Esophagus muscularis mucosa (tissue), 4 donors: ENCODE measurements around the gene EYA2. TPM values are rescaled to one million over a fixed set of nuclear protein-coding genes. Genes with fewer than 3 reads are reported as not detected.
A peak's percentile ranks its signal among the peaks of the same experiment; 100 is the strongest.
"Not testable (repeated sequence)": the region's sequence is repeated elsewhere in the genome, so short reads cannot be mapped to it uniquely, and the experiment has no call there.

Experiments used
- DNase-seq: peaks from one replicate; pipeline ENCODE4 v3.0.0-alpha.2; 2017; ENCODE audit errors: extremely low spot score
- H3K27ac ChIP-seq, 4 donors: fragments of 200-600 bp; sonication (generic); replicated peaks in 1 of 4; 1 replicate in 3 of 4; 2 replicates in 1 of 4; pipeline ENCODE4 v1.5.1; 2016 to 2019; ENCODE audit warnings: mild to moderate bottlenecking in 1 of 4
- H3K27me3 ChIP-seq, 4 donors: fragments of 200-600 bp; sonication (generic); one replicate each; pipeline versions ENCODE4 v1.5.1 to v1.6.0; 2016 to 2019
- H3K36me3 ChIP-seq, 4 donors: fragments of 200-600 bp; sonication (generic); one replicate each; pipeline ENCODE4 v1.5.1; 2016 to 2019
- H3K4me1 ChIP-seq, 4 donors: fragments of 200-600 bp; sonication (generic); one replicate each; pipeline ENCODE4 v1.5.1; 2016 to 2019
- H3K4me3 ChIP-seq, 4 donors: fragments of 200-600 bp; sonication (generic); 1 replicate in 2 of 4; 2 replicates in 2 of 4; pipeline ENCODE4 v1.5.1; 2016 to 2019; ENCODE audit warnings: mild to moderate bottlenecking in 4 of 4, moderate library complexity in 1 of 4
- H3K9me3 ChIP-seq, 4 donors: fragments of 200-600 bp; sonication (generic); 1 replicate in 3 of 4; 2 replicates in 1 of 4; pipeline ENCODE4 v1.5.1; 2016 to 2019
- CTCF ChIP-seq, 3 experiments: fragments of 200-600 bp in 2 of 3; fragments of 450-650 bp in 1 of 3; sonication (generic) in 2 of 3; IDR thresholded peaks; one replicate each; pipeline ENCODE4 v1.5.1; 2017 to 2019; ENCODE audit warnings: antibody characterized with exemption in 3 of 3, mild to moderate bottlenecking in 2 of 3, moderate library complexity in 1 of 3
- EP300 ChIP-seq: sonication (generic); formaldehyde crosslinking; IDR thresholded peaks from one replicate; pipeline ENCODE4 v1.6.1; 2017; ENCODE audit warnings: antibody characterized with exemption
- POLR2A ChIP-seq: fragments of 450-650 bp; IDR thresholded peaks from one replicate; pipeline ENCODE4 v1.6.1; 2017; ENCODE audit warnings: antibody characterized with exemption, moderate library complexity, mild to moderate bottlenecking, low read depth
- POLR2AphosphoS5 ChIP-seq, 2 donors: sonication (generic); formaldehyde crosslinking; IDR thresholded peaks; one replicate each; pipeline ENCODE4 v1.6.1; 2017; ENCODE audit warnings: antibody characterized with exemption in 2 of 2
- WGBS: methylation state at CpG from one replicate; pipeline ENCODE4 v1.1.5; 2018; 5-methylcytosine and 5-hydroxymethylcytosine counted together
- intact Hi-C: fragments of 100-400 bp; cut with DNase I; formaldehyde crosslinking; loops from one replicate; pipeline ENCODE4 v1.15.1; 2023
- total RNA-seq, 4 donors: library from RNA; depleted of rRNA; stranded (reverse); fragments of >200 nt; gene quantifications; one replicate each; pipeline versions ENCODE4 v1.1.0 to v1.2.1, GENCODE V29; 2016

The EYA2 gene
- total RNA-seq, 4 donors from 2014 or later = 1.2 to 5.9 (median 4.2) TPM

DNA sequence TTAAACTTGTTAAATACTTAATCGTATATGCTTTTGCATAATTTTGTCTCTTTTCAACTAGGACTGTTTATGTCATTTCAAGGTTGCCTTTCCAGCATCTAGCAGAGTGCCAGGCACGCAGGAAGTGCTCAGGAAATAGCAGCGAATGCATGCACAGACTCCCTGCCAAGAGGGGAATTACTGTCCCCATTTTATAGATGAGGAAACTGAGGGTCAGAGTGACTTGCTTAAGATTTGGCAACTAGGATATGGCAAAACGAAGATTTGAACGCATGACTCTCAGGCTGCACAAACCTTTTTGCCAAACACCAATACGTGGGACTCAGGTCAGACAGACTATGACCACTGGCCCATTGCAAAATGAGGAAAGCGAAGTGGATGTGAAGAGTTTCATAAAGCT lies 22.5 kb downstream of the EYA2 start:
- 85% methylated on average over 7 of the region's 7 CpGs for WGBS
- Histone ChIP-seq H3K9me3 (peaks cover 0 to 10% (median 6%) of the 10 kb centered on the region in 4 donors), H3K27me3 (no peaks in the 10 kb centered on the region), H3K4me1 (peaks cover 0 to 9% (median 4%) of the 10 kb centered on the region in 4 donors), H3K27ac (no peak overlapping the region), H3K4me3 (no peak overlapping the region), H3K36me3 (no peaks in the 10 kb centered on the region)
- TF ChIP-seq POLR2AphosphoS5 (IDR thresholded peaks at IDR 0.05) (no peak), CTCF (IDR thresholded peaks at IDR 0.05) (no peak), POLR2A (no peak), EP300 (no peak)
- DNase-seq = no peak
- intact Hi-C loops = no loop called here

DNA sequence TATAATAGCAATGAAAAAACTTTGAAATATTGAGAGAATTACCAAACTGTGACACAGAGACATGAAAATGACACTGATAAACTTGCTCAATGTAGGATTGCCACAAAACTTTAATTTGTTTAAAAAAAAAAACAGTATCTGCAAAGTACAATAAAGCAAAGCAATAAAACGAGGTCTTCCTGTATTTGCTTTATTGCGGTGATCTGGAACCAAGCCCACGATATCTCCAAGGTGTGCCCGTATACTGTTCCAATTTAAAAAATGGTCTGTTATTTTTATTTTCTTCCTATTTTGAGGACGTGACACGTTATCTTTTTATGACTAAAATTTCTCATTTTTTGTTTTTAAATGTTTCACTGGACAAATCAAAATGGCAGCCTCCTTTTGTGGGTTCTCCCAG lies 25.5 kb downstream of the EYA2 start:
- TF ChIP-seq CTCF (IDR thresholded peaks at IDR 0.05) (no peak), EP300 (no peak), POLR2AphosphoS5 (IDR thresholded peaks at IDR 0.05) (no peak), POLR2A (no peak)
- H3K9me3 ChIP-seq = peaks cover 0 to 10% (median 0%) of the 10 kb centered on the region in 4 donors
- no peaks in the 10 kb centered on the region for H3K36me3 ChIP-seq
- no peaks in the 10 kb centered on the region for H3K27me3 ChIP-seq
- H3K4me3 ChIP-seq = no peak overlapping the region
- intact Hi-C loops = no loop called here
- DNase-seq = no peak
- H3K4me1 ChIP-seq = peaks cover 0 to 5% (median 2%) of the 10 kb centered on the region in 4 donors
- H3K27ac ChIP-seq = no peak overlapping the region
- 90% methylated on average over 6 of the region's 6 CpGs for WGBS

DNA sequence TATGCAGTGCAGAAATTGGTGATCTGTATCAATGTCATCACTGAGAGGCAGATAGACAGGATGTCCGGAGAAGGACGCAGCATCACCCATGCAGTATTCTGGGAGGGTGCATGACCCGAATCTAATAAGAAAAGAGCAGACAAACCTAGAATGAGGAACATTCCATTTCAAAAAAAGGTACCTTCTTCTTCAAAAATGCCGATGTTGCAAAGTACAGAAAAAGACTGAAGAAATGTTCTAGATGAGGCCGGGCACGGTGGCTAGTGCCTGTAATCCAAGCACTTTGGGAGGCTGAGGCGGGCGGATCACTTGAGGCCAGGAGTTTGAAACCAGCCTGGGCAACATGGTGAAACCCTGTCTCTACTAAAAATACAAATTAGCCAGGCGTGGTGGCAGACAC lies 28.2 kb downstream of the EYA2 start:
- H3K36me3 ChIP-seq, DNase-seq, H3K4me1 ChIP-seq, H3K4me3 ChIP-seq, H3K27ac ChIP-seq, intact Hi-C loops, H3K27me3 ChIP-seq, H3K9me3 ChIP-seq: not testable (repeated sequence)
- 93% methylated on average over 9 of the region's 9 CpGs for WGBS

DNA sequence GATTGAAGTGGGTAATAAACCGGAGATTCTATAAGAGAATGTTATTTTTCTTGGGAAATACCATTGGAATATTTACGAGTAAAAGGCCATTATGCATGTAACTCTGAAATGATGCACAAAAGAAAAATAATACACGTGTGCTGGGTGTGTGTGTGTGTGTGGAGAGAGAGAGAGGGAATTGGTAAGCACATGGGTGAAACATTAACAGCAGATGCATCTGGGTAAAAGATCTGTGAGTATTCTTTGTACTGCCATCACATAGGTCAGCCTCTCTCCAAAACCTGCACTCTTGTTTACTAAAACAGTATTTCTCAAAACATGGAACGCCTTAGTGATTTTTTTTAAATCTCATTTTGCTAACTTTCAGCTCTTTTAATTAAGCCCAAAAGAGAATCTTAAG lies 28.9 kb downstream of the EYA2 start:
- H3K4me3 ChIP-seq = no peak overlapping the region
- peaks cover 0 to 10% (median 0%) of the 10 kb centered on the region in 4 donors for H3K9me3 ChIP-seq
- no peaks in the 10 kb centered on the region for H3K27me3 ChIP-seq
- TF ChIP-seq POLR2AphosphoS5 (IDR thresholded peaks at IDR 0.05) = no peak
- TF ChIP-seq POLR2A = no peak
- TF ChIP-seq EP300 = no peak
- no peak for TF ChIP-seq CTCF (IDR thresholded peaks at IDR 0.05)
- no peak for DNase-seq
- 79% methylated on average over 4 of the region's 4 CpGs for WGBS
- intact Hi-C loops = no loop called here
- peaks cover 0 to 6% (median 3%) of the 10 kb centered on the region in 4 donors for H3K4me1 ChIP-seq
- no peaks in the 10 kb centered on the region for H3K36me3 ChIP-seq
- no peak overlapping the region for H3K27ac ChIP-seq

DNA sequence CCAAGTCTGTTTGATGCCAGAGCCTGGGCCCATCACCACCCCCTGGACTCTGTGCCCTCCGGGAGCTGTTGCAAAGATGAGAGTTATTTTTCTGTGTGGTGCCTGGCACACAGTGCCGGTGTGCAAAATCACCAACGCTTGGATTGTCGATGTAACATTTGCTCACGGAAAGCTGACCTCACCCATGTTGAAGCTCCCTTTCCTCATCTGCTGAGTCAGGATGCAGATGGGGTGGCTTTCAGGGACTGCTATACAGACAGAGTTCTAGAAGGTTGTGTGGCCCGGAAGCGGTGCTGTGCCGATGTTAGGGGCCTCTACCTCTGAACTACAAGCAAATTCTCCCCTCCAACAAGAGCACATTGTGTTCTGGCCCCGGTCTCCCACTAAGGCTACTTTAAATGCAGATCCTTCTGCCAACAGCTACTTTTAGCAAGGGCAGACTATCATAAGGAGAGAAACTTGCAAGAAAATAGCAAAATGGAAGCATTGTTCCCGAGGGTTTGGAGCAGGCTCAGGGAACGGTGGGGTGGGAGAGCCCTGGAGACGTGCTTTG lies 34.0 kb downstream of the EYA2 start:
- TF ChIP-seq POLR2A = no peak
- TF ChIP-seq POLR2AphosphoS5 (IDR thresholded peaks at IDR 0.05) = peak in 1 of 2 donors; percentile 24
- WGBS = 47% methylated on average over 12 of the region's 12 CpGs
- Histone ChIP-seq H3K27me3 (no peaks in the 10 kb centered on the region), H3K36me3 (no peaks in the 10 kb centered on the region), H3K9me3 (no peaks in the 10 kb centered on the region), H3K4me3 (peak overlapping the region in 1 of 4 donors; percentile 12), H3K27ac (peak overlapping the region; percentile 18 to 48 (median 46)), H3K4me1 (peaks cover 5 to 38% (median 19%) of the 10 kb centered on the region in 4 donors)
- intact Hi-C loops = no loop called here
- no peak for DNase-seq

GRCh38 chr20:46929902-46930301 lies 35.3 kb downstream of the EYA2 start:
- intact Hi-C loops = no loop called here
- no peaks in the 10 kb centered on the region for H3K36me3 ChIP-seq
- no peaks in the 10 kb centered on the region for H3K9me3 ChIP-seq
- WGBS = 86% methylated on average over 1 of the region's 1 CpG
- no peak for TF ChIP-seq POLR2AphosphoS5 (IDR thresholded peaks at IDR 0.05)
- H3K4me3 ChIP-seq = no peak overlapping the region
- no peak for DNase-seq
- H3K27me3 ChIP-seq = no peaks in the 10 kb centered on the region
- peaks cover 5 to 38% (median 19%) of the 10 kb centered on the region in 4 donors for H3K4me1 ChIP-seq
- peak overlapping the region in 2 of 4 donors; percentile 18 to 48 for H3K27ac ChIP-seq
